H9 (cell line): ENCODE data around the gene CTSH. TPM values are rescaled to one million over a fixed set of nuclear protein-coding genes. Genes with fewer than 3 reads are reported as not detected.

Source experiments
- DNase-seq: peaks from one replicate; pipeline ENCODE4 v3.0.0-alpha.2; 2017
- H2AFZ ChIP-seq: one replicate; pipeline ENCODE4 v1.6.1; 2013; ENCODE audit warnings: mild to moderate bottlenecking, low read length, control low read depth, moderate library complexity
- H2AK5ac ChIP-seq: 2 replicates; pipeline ENCODE4 v1.6.1; 2013; ENCODE audit warnings: low read length, control low read depth, mixed read lengths; ENCODE audit not compliant: insufficient read length
- H2BK120ac ChIP-seq: one replicate; pipeline ENCODE4 v1.6.1; 2013; ENCODE audit warnings: low read depth, mild to moderate bottlenecking, low read length, control low read depth, inconsistent platforms; ENCODE audit not compliant: poor library complexity, severe bottlenecking
- H2BK12ac ChIP-seq: 2 replicates; pipeline ENCODE4 v1.6.1; 2013; ENCODE audit warnings: low read length, control low read depth, mixed read lengths, low read depth; ENCODE audit not compliant: insufficient read length
- H2BK15ac ChIP-seq: 2 replicates; pipeline ENCODE4 v1.6.1; 2013; ENCODE audit warnings: low read depth, low read length, control low read depth
- H2BK20ac ChIP-seq: one replicate; pipeline ENCODE4 v1.6.1; 2013; ENCODE audit warnings: low read depth, mild to moderate bottlenecking, low read length, control low read depth, inconsistent platforms; ENCODE audit not compliant: poor library complexity, severe bottlenecking
- H2BK5ac ChIP-seq: 2 replicates; pipeline ENCODE4 v1.6.1; 2013; ENCODE audit warnings: low read length, control low read depth, mixed read lengths; ENCODE audit not compliant: insufficient read length
- H3K14ac ChIP-seq: 2 replicates; pipeline ENCODE4 v1.6.1; 2013; ENCODE audit warnings: low read length, control low read depth; ENCODE audit not compliant: insufficient read depth
- H3K18ac ChIP-seq: 2 replicates; pipeline ENCODE4 v1.6.1; 2013; ENCODE audit warnings: low read depth, mild to moderate bottlenecking, mixed read lengths, low read length, control low read depth; ENCODE audit not compliant: insufficient read length
- H3K23ac ChIP-seq: 2 replicates; pipeline ENCODE4 v1.6.1; 2013; ENCODE audit warnings: low read length, control low read depth, mixed read lengths, low read depth; ENCODE audit not compliant: insufficient read length
- H3K23me2 ChIP-seq: 2 replicates; pipeline ENCODE4 v1.6.1; 2013; ENCODE audit warnings: low read depth, mild to moderate bottlenecking, mixed read lengths, low read length, control low read depth; ENCODE audit not compliant: insufficient read length, poor library complexity, severe bottlenecking
- H3K27ac ChIP-seq: 2 replicates; pipeline ENCODE4 v1.5.1; 2013; ENCODE audit warnings: low read length, control low read depth, mixed read lengths, low read depth; ENCODE audit not compliant: insufficient read length
- H3K27me3 ChIP-seq: 2 replicates; pipeline ENCODE4 v1.6.1; 2013; ENCODE audit warnings: low read length, control low read depth, inconsistent platforms; ENCODE audit not compliant: insufficient read depth
- H3K4ac ChIP-seq: 2 replicates; pipeline ENCODE4 v1.6.1; 2013; ENCODE audit warnings: low read depth, mild to moderate bottlenecking, control low read depth, inconsistent platforms, low read length, moderate library complexity
- H3K4me1 ChIP-seq: 2 replicates; pipeline ENCODE4 v1.6.1; 2013; ENCODE audit warnings: low read length, control low read depth, inconsistent platforms; ENCODE audit not compliant: insufficient read depth
- H3K4me2 ChIP-seq: 2 replicates; pipeline ENCODE4 v1.6.1; 2013; ENCODE audit warnings: low read length, control low read depth, mixed read lengths; ENCODE audit not compliant: insufficient read length, insufficient read depth
- H3K56ac ChIP-seq: 2 replicates; pipeline ENCODE4 v1.6.1; 2013; ENCODE audit warnings: low read depth, mild to moderate bottlenecking, mixed read lengths, low read length, control low read depth; ENCODE audit not compliant: insufficient read length
- H3K79me1 ChIP-seq: 2 replicates; pipeline ENCODE4 v1.6.1; 2013; ENCODE audit warnings: low read depth, mild to moderate bottlenecking, moderate library complexity, low read length, control low read depth, inconsistent platforms; ENCODE audit not compliant: insufficient read depth, poor library complexity, severe bottlenecking
- H3K79me2 ChIP-seq: 2 replicates; pipeline ENCODE4 v1.6.1; 2013; ENCODE audit warnings: low read length, control low read depth, inconsistent platforms; ENCODE audit not compliant: insufficient read depth
- H3K9ac ChIP-seq: 2 replicates; pipeline ENCODE4 v1.6.1; 2013; ENCODE audit warnings: low read length, control low read depth, mixed read lengths; ENCODE audit not compliant: insufficient read length; ENCODE audit errors: extremely low read depth
- H3K9me3 ChIP-seq: one replicate; pipeline ENCODE4 v1.6.1; 2013; ENCODE audit warnings: low read depth, low read length, inconsistent platforms; ENCODE audit not compliant: control insufficient read depth
- H3T11ph ChIP-seq: one replicate; pipeline ENCODE4 v1.6.1; 2013; ENCODE audit warnings: mild to moderate bottlenecking, low read length, control low read depth, inconsistent platforms
- H4K20me1 ChIP-seq: one replicate; pipeline ENCODE4 v1.6.1; 2013; ENCODE audit not compliant: control insufficient read depth, insufficient read length, insufficient read depth
- H4K5ac ChIP-seq: 2 replicates; pipeline ENCODE4 v1.6.1; 2013; ENCODE audit warnings: low read depth, mild to moderate bottlenecking, mixed read lengths, low read length, control low read depth; ENCODE audit not compliant: insufficient read length
- H4K8ac ChIP-seq: replicated peaks from 2 replicates; pipeline ENCODE4 v1.6.1; 2013; ENCODE audit warnings: low read length, control low read depth, mixed read lengths, low read depth; ENCODE audit not compliant: insufficient read length
- H4K91ac ChIP-seq: 2 replicates; pipeline ENCODE4 v1.6.1; 2013; ENCODE audit warnings: low read depth, mild to moderate bottlenecking, moderate library complexity, mixed read lengths, low read length, control low read depth; ENCODE audit not compliant: insufficient read length
- H3K27ac Mint-ChIP-seq, 3 experiments: 2 replicates in 2 of 3; 3 replicates in 1 of 3; pipeline ENCODE4 v1.8.0; 2020 to 2021; ENCODE audit warnings: mixed read lengths in 3 of 3, mild to moderate bottlenecking in 1 of 3, moderate library complexity in 1 of 3
- H3K27me3 Mint-ChIP-seq: 2 replicates; pipeline ENCODE4 v1.8.0; 2021; ENCODE audit warnings: low read depth, mild to moderate bottlenecking, moderate library complexity, mixed read lengths
- H3K36me3 Mint-ChIP-seq, 3 experiments: 2 replicates in 2 of 3; 3 replicates in 1 of 3; pipeline ENCODE4 v1.8.0; 2020 to 2021; ENCODE audit warnings: low read depth in 3 of 3, mixed read lengths in 3 of 3; ENCODE audit not compliant: insufficient read depth in 1 of 3
- H3K4me1 Mint-ChIP-seq, 2 experiments: 2 replicates each; pipeline ENCODE4 v1.8.0; 2020; ENCODE audit warnings: mixed read lengths in 2 of 2
- H3K4me3 Mint-ChIP-seq, 2 experiments: 2 replicates in 1 of 2; 3 replicates in 1 of 2; pipeline ENCODE4 v1.8.0; 2020 to 2021; ENCODE audit warnings: mild to moderate bottlenecking in 2 of 2, mixed read lengths in 2 of 2, moderate library complexity in 1 of 2
- H3K9me3 Mint-ChIP-seq, 2 experiments: 2 replicates in 1 of 2; 3 replicates in 1 of 2; pipeline ENCODE4 v1.8.0; 2020; ENCODE audit warnings: mild to moderate bottlenecking in 2 of 2, mixed read lengths in 2 of 2, moderate library complexity in 1 of 2
- CTCF ChIP-seq: fragments of 200-600 bp; sonication (generic); conservative IDR thresholded peaks from 3 replicates; pipeline ENCODE4 v1.8.0; 2021; ENCODE audit warnings: antibody characterized with exemption, mild to moderate bottlenecking
- WGBS: extraction: QIAGEN DNeasy Blood & Tissue Kit; methylation state at CpG from one replicate; pipeline ENCODE4 v1.1.7; 2013; ENCODE audit warnings: missing lambda C conversion rate, low lambda C conversion rate, mixed read lengths; ENCODE audit not compliant: insufficient read length; ENCODE audit errors: extremely low coverage; 5-methylcytosine and 5-hydroxymethylcytosine counted together
- total RNA-seq: library from RNA; stranded (reverse); gene quantifications from 2 replicates; pipeline ENCODE4 v1.2.1, GENCODE V29; 2021

CTSH gene
- total RNA-seq, 1 experiment from 2014 or later: 15.5 TPM

- Histone ChIP-seq H2AFZ (no peak overlapping the region), H3K27me3 (no peaks in the 10 kb centered on the region), H2BK120ac (no peak overlapping the region), H3K4me2 (no peak overlapping the region), H3K9ac (no peak overlapping the region), H4K20me1 (no peaks in the 10 kb centered on the region), H2AK5ac (no peak overlapping the region), H4K8ac (no peak overlapping the region), H3K79me2 (no peaks in the 10 kb centered on the region), H3K14ac (no peak overlapping the region), H4K91ac (no peak overlapping the region), H3K23ac (no peak overlapping the region), H2BK12ac (no peak overlapping the region), H3K56ac (no peak overlapping the region), H3K9me3 (no peaks in the 10 kb centered on the region), H3K23me2 (no peaks in the 10 kb centered on the region), H2BK5ac (no peak overlapping the region), H4K5ac (no peak overlapping the region), H3K4ac (no peak overlapping the region), H3K79me1 (no peaks in the 10 kb centered on the region), H3K4me1 (peaks cover 2% of the 10 kb centered on the region; the same call in 1 of the 2 replicates), H3K27ac (no peak overlapping the region), H3K18ac (no peak overlapping the region), H2BK15ac (no peak overlapping the region), H3T11ph (no peak overlapping the region), H2BK20ac (no peak overlapping the region)
- Mint-ChIP-seq H3K36me3 (peaks cover 13 to 47% (median 44%) of the 10 kb centered on the region in 3 experiments; a peak in 6 of 7 replicates), H3K27ac (peak overlapping the region in 1 of 3 experiments; percentile 10; a peak in 1 of 7 replicates), H3K9me3 (no peaks in the 10 kb centered on the region), H3K4me3 (no peak overlapping the region), H3K27me3 (no peaks in the 10 kb centered on the region; the same call in 1 of the 2 replicates), H3K4me1 (peaks cover 10 to 14% of the 10 kb centered on the region in 2 experiments)
- no CpG with 5 or more reads among the region's 2 CpGs for WGBS
- DNase-seq: no peak
- TF ChIP-seq CTCF: no peak
Observed at GRCh38 chr15:78912316-78912715, 32.5 kb downstream of the CTSH start.
